ENCODE measurements around the gene PAK5. TPM values are rescaled to one million over a fixed set of nuclear protein-coding genes. Genes with fewer than 3 reads are reported as not detected.
A peak's percentile ranks its signal among the peaks of the same experiment; 100 is the strongest.

PAK5 gene
- total and polyA plus RNA-seq, 8 donors = 1.0 to 2.0 (median 1.5) TPM

DNA sequence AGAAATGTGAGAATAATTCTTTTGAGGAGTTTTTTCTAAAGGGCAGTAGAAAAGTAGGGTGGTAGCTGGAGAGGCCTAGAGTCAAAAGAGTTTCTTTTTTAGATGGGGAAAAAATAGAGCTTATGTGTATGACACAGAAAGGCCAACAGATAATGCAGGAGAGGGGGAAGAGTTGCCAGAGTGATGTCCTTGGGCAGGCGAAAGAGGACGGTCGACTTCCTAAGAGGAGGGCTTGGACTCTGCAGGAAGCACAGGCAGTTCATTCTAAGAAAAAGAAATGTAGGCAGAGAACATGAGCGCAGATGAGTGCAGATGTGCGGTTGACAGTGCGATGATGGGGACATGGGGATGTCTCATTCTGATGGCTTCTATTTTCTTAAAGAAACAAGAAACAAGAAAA, 68.9 kb downstream of the PAK5 start:
- ATAC-seq = no peak
- Histone ChIP-seq H3K4me1 (no peaks in the 10 kb centered on the region), H3K27ac (no peak overlapping the region), H3K27me3 (no peaks in the 10 kb centered on the region), H3K36me3 (no peaks in the 10 kb centered on the region), H3K9me3 (no peaks in the 10 kb centered on the region), H3K4me3 (no peak overlapping the region)
- FAIRE-seq = no peak
- WGBS, 2 donors = 73 to 84% methylated on average over 6 of the region's 6 CpGs
- intact Hi-C loops (cut with DNase I) = no loop called here
- DNase-seq = no peak
- TF ChIP-seq, protein P1, sequence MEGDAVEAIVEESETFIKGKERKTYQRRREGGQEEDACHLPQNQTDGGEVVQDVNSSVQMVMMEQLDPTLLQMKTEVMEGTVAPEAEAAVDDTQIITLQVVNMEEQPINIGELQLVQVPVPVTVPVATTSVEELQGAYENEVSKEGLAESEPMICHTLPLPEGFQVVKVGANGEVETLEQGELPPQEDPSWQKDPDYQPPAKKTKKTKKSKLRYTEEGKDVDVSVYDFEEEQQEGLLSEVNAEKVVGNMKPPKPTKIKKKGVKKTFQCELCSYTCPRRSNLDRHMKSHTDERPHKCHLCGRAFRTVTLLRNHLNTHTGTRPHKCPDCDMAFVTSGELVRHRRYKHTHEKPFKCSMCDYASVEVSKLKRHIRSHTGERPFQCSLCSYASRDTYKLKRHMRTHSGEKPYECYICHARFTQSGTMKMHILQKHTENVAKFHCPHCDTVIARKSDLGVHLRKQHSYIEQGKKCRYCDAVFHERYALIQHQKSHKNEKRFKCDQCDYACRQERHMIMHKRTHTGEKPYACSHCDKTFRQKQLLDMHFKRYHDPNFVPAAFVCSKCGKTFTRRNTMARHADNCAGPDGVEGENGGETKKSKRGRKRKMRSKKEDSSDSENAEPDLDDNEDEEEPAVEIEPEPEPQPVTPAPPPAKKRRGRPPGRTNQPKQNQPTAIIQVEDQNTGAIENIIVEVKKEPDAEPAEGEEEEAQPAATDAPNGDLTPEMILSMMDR (IDR thresholded peaks at IDR 0.05) = no peak

DNA sequence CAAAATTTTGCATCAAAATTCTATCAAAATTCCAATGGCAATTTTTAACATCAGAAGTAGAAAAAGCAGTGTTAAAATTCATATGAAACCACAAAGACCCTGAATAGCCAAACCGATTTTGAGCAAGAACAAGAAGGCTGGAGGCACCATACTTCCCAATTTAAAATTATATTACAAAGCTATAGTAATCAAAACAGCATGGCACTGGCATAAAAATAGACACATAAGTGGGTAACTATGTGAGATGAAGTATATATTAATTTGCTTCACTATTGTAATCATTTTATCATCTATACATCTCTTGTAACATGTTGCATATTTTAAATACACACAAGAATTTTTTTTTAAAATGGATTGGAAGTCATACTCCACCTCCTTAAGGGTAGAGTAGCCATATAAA, 77.4 kb downstream of the PAK5 start:
- Histone ChIP-seq H3K4me1 (no peaks in the 10 kb centered on the region), H3K27ac (no peak overlapping the region), H3K27me3 (no peaks in the 10 kb centered on the region), H3K4me3 (no peak overlapping the region), H3K36me3 (no peaks in the 10 kb centered on the region), H3K9me3 (no peaks in the 10 kb centered on the region)
- DNase-seq (no peak), FAIRE-seq (no peak), ATAC-seq (no peak)
- 53 to 84% methylated on average over 1 of the region's 1 CpG for WGBS, 2 donors
- intact Hi-C loops (cut with DNase I) = no loop called here
- TF ChIP-seq, protein P1 (IDR thresholded peaks at IDR 0.05) = no peak

DNA sequence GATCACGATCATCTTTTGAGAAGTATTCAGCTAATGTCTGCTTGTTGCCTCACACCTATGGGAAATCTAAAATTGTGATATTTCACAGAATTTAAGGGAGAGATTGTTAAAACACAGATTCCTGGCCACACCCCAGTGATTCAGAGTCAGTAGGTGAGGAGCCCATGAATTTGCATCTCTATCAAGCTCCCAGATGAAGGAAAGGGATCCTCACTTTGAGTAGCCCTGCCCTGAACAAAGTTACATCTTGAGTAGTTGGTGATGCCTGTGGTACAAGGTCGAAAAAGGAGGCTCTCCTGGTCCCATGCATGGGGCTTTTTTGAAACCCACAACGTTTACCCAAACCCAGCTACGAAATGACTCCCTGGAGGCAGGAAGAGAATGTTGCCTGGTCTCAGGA, 79.5 kb downstream of the PAK5 start:
- Histone ChIP-seq H3K4me3 (no peak overlapping the region), H3K4me1 (no peaks in the 10 kb centered on the region), H3K9me3 (no peaks in the 10 kb centered on the region), H3K36me3 (no peaks in the 10 kb centered on the region), H3K27ac (no peak overlapping the region), H3K27me3 (no peaks in the 10 kb centered on the region)
- intact Hi-C loops (cut with DNase I) = no loop called here
- TF ChIP-seq, protein P1 (IDR thresholded peaks at IDR 0.05) = no peak
- WGBS, 2 donors = 40 to 50% methylated on average over 4 of the region's 4 CpGs
- DNase-seq (no peak), ATAC-seq (no peak), FAIRE-seq (no peak)

DNA sequence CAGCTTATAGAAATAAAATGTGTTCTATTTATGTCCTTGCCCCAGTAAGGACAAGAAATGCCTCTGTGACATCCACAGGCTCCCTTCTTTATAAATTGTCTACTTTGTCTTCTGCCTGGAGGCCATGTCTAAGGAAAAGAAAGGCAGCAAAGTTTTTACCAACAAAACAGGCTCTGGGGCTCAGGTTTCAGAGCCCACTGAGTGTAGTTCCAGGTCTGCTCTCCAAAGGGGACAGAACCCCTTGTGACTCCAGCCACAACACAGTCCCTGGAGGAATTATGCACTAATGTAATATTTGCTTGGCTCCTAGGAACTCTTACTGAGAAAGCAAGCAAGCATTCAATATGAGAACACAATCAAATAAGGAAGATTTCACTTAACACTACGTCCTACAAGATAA, 80.1 kb downstream of the PAK5 start:
- 17 to 28% methylated on average over 1 of the region's 1 CpG for WGBS, 2 donors
- no peak overlapping the region for H3K27ac ChIP-seq
- H3K4me1 ChIP-seq = no peaks in the 10 kb centered on the region
- H3K9me3 ChIP-seq = no peaks in the 10 kb centered on the region
- H3K4me3 ChIP-seq = no peak overlapping the region
- no peaks in the 10 kb centered on the region for H3K27me3 ChIP-seq
- no peak for DNase-seq
- intact Hi-C loops (cut with DNase I) = no loop called here
- FAIRE-seq = no peak
- ATAC-seq = no peak
- TF ChIP-seq, protein P1 (IDR thresholded peaks at IDR 0.05) = no peak
- no peaks in the 10 kb centered on the region for H3K36me3 ChIP-seq

DNA sequence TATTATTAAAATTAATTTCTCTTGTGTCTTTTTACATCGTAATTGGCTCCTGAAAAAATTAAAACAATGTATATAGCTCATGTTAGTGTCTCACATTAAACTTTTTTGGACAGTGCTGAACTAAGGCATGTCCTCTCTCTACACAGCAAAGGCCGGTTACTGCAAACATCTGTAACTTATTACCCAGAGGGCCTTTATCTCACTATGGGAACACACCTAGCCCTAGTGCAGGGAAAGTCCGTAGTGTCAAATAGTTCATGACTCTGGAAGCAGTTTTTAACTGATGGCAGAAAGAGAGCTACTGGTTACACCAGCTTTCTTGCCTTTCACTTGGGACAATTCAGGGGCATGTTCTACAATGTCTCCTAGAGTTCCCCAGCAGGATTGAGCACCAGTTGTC, 82.2 kb downstream of the PAK5 start:
- peak in 2 of 4 donors; percentile 62 to 64 for ATAC-seq
- no peak for DNase-seq
- 42 to 54% methylated on average over 3 of the region's 3 CpGs for WGBS, 2 donors
- H3K9me3 ChIP-seq = no peaks in the 10 kb centered on the region
- no peaks in the 10 kb centered on the region for H3K36me3 ChIP-seq
- FAIRE-seq = no peak
- H3K27me3 ChIP-seq = no peaks in the 10 kb centered on the region
- intact Hi-C loops (cut with DNase I) = loop anchor here in 1 of 3 donors (2.0 kb wide), 1 partner anchor 146 kb away; no protein-coding TSS in a partner anchor
- no peak overlapping the region for H3K4me3 ChIP-seq
- H3K27ac ChIP-seq = no peak overlapping the region
- TF ChIP-seq, protein P1 (IDR thresholded peaks at IDR 0.05) = no peak
- H3K4me1 ChIP-seq = no peaks in the 10 kb centered on the region
